ENCODE measurements around the gene MAB21L4.

MAB21L4 gene

DNA sequence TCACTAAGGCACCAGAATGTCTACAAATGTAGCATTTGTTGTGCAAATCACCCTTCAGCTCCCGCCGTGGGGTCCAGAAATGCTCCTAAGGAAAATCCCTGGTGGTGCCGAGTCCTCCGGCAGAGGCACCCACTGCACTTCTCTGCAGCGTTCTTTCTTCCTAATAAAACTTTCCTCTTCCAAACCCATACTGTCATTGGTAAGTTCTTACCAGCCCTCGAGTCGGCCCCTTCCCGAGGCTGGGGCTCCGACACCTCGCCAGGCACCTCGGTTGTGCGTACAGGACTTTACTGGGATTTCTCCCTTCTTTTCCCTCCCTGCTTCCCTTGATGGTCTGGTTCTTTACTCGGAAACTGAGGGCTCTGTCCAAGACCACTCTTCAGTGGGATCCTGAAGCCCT, 37.6 kb downstream of the MAB21L4 start:
- no peak overlapping the region for H3K9ac ChIP-seq (ENCODE audit: low read depth, low read length)
- H3K9me3 ChIP-seq (ENCODE audit: control insufficient read depth, insufficient read depth, low read length): no peaks in the 10 kb centered on the region; the same call in 1 of the 2 replicates
- H3K4me1 ChIP-seq (ENCODE audit: control insufficient read depth, insufficient read depth, low read length): no peaks in the 10 kb centered on the region
- H3K36me3 ChIP-seq (ENCODE audit: control insufficient read depth, insufficient read depth, low read length): no peaks in the 10 kb centered on the region
- H3K4me3 ChIP-seq (ENCODE audit: low read depth, low read length): no peak overlapping the region
- H3K27ac ChIP-seq (ENCODE audit: low read depth, low read length): no peak overlapping the region
- no peaks in the 10 kb centered on the region for H3K27me3 ChIP-seq (ENCODE audit: control insufficient read depth, insufficient read depth, low read length)

DNA sequence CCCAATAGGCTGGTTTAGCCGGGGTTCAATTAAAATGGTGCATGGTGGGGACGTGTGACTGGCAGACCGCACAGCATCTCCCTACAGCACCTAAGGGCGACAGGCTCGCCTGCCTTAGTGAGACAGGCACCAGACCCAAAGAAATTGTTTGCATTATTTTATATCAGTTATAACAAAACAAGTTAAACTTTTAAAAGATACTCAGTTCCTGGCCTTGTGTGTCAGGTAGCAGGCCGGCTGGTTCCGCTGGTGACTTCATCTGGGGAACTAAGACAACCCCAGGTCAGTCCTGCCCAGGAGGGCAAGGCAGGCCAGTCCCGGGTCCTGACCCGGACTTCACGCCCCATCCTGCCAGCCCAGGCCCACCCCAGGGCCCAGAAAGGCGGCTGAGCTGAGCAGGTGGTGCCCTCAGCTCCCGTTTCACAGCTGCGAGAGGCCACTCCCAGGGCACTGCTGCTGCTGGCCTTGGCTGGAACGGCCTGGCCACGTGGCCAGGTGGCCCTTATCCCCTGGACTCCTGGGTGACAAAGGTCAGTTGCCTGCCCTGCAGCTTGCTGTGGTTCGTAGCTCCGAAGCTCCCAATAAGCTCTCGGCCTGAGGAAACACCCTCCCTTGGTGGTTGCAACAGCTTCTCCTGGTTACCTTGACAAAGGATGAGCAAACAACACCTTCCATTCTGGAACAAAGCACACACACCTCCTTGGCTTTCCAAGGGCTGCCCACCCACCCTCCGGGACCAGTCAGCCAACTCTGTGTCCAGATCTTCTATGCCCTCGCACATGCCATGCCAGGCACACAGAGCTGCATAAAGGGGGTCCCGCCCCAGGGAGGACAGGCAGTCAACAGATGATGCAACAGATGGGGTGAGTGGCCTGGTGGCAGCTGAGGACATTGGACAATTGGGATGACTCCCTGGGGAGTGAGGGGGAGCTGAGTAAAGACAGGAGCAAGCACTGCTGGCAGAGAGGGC, 38.6 kb downstream of the MAB21L4 start:
- no peak overlapping the region for H3K27ac ChIP-seq (ENCODE audit: low read depth, low read length)
- H3K4me3 ChIP-seq (ENCODE audit: low read depth, low read length): no peak overlapping the region
- no peaks in the 10 kb centered on the region; the same call in 1 of the 2 replicates for H3K9me3 ChIP-seq (ENCODE audit: control insufficient read depth, insufficient read depth, low read length)
- no peaks in the 10 kb centered on the region for H3K4me1 ChIP-seq (ENCODE audit: control insufficient read depth, insufficient read depth, low read length)
- no peak overlapping the region for H3K9ac ChIP-seq (ENCODE audit: low read depth, low read length)
- no peaks in the 10 kb centered on the region for H3K27me3 ChIP-seq (ENCODE audit: control insufficient read depth, insufficient read depth, low read length)
- no peaks in the 10 kb centered on the region for H3K36me3 ChIP-seq (ENCODE audit: control insufficient read depth, insufficient read depth, low read length)

DNA sequence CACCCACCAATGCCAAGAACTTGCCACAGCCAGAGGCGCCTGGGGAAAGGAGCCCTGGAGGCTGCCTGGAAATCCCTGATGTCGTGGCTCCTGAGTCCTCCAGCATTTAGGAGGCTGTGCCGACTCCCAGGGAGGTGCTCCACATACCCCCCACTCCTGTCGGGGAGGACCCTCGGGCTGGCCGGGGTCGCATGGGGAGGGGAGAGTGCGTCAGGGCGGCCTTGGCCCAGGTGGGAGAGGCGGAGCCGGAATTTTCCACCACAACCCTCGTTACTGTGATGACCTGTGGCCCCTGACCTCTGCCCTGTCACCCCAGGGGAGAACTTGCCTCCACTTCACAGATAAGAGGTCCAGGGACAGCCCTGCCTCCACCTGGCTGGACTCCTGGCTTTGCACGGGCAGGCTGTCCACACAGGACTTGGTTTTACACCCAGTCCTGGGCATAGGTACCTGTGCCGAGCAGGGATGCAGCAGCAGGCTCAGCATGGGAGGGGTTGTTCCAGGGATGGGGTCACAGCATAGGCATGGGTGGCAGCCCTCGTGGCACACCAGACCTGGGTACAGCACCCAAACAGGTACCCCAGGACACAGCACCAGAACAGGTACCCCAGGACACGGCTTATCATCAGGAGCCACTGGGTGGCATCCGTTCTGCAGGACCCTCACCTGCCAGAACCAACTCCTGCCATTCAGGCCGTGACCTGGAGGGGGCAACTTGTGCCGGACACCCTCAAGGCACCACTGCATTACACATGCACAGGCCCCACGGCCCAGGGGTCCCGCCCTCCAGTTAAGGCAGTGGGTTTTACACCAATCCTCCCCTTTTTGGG, 39.6 kb downstream of the MAB21L4 start:
- Histone ChIP-seq H3K4me1 (ENCODE audit: control insufficient read depth, insufficient read depth, low read length) (0 out of 2 replicates have a peak, but pooled peaks cover 3% of the 10 kb centered on the region), H3K27me3 (ENCODE audit: control insufficient read depth, insufficient read depth, low read length) (no peaks in the 10 kb centered on the region), H3K4me3 (ENCODE audit: low read depth, low read length) (no peak overlapping the region), H3K27ac (ENCODE audit: low read depth, low read length) (no peak overlapping the region), H3K36me3 (ENCODE audit: control insufficient read depth, insufficient read depth, low read length) (no peaks in the 10 kb centered on the region), H3K9ac (ENCODE audit: low read depth, low read length) (no peak overlapping the region), H3K9me3 (ENCODE audit: control insufficient read depth, insufficient read depth, low read length) (no peaks in the 10 kb centered on the region; the same call in 1 of the 2 replicates)

DNA sequence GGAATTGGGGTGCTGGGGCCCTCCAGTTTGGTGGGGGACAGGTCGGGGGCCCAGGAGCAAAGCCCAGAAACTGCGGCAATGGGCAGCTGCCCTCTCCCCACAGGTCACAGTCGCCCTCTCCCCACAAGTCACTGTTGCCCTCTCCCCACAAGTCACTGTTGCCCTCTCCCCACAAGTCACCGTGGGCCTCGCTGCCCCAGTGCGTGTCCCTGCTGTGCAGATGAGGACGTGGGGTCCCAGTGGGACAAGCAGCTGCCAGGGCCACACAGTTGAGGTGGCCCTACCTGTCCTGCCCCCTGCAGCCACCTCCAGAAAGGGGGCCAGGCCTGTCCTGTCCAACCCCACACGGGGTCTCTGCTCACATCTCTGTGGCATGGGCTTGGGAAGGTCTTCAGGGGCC, 40.3 kb downstream of the MAB21L4 start:
- Histone ChIP-seq H3K27me3 (ENCODE audit: control insufficient read depth, insufficient read depth, low read length) (no peaks in the 10 kb centered on the region), H3K9ac (ENCODE audit: low read depth, low read length) (no peak overlapping the region), H3K4me3 (ENCODE audit: low read depth, low read length) (no peak overlapping the region), H3K36me3 (ENCODE audit: control insufficient read depth, insufficient read depth, low read length) (no peaks in the 10 kb centered on the region), H3K27ac (ENCODE audit: low read depth, low read length) (no peak overlapping the region), H3K4me1 (ENCODE audit: control insufficient read depth, insufficient read depth, low read length) (0 out of 2 replicates have a peak, but pooled peaks cover 3% of the 10 kb centered on the region), H3K9me3 (ENCODE audit: control insufficient read depth, insufficient read depth, low read length) (no peaks in the 10 kb centered on the region; the same call in 1 of the 2 replicates)

GRCh38 chr2:240852671-240853314, 43.2 kb downstream of the MAB21L4 start:
- Histone ChIP-seq H3K9me3 (ENCODE audit: control insufficient read depth, insufficient read depth, low read length) (no peaks in the 10 kb centered on the region; the same call in 1 of the 2 replicates), H3K9ac (ENCODE audit: low read depth, low read length) (no peak overlapping the region), H3K4me3 (ENCODE audit: low read depth, low read length) (no peak overlapping the region), H3K27me3 (ENCODE audit: control insufficient read depth, insufficient read depth, low read length) (no peaks in the 10 kb centered on the region), H3K27ac (ENCODE audit: low read depth, low read length) (no peak overlapping the region), H3K4me1 (ENCODE audit: control insufficient read depth, insufficient read depth, low read length) (0 out of 2 replicates have a peak, but pooled peaks cover 3% of the 10 kb centered on the region), H3K36me3 (ENCODE audit: control insufficient read depth, insufficient read depth, low read length) (no peaks in the 10 kb centered on the region)

- no peaks in the 10 kb centered on the region for H3K36me3 ChIP-seq (ENCODE audit: control insufficient read depth, insufficient read depth, low read length)
- H3K27ac ChIP-seq (ENCODE audit: low read depth, low read length): no peak overlapping the region
- H3K9ac ChIP-seq (ENCODE audit: low read depth, low read length): no peak overlapping the region
- H3K9me3 ChIP-seq (ENCODE audit: control insufficient read depth, insufficient read depth, low read length): no peaks in the 10 kb centered on the region; the same call in 1 of the 2 replicates
- no peak overlapping the region for H3K4me3 ChIP-seq (ENCODE audit: low read depth, low read length)
- H3K27me3 ChIP-seq (ENCODE audit: control insufficient read depth, insufficient read depth, low read length): no peaks in the 10 kb centered on the region
- H3K4me1 ChIP-seq (ENCODE audit: control insufficient read depth, insufficient read depth, low read length): 0 out of 2 replicates have a peak, but pooled peaks cover 3% of the 10 kb centered on the region
Measured at GRCh38 chr2:240851078-240851991, 44.6 kb downstream of the MAB21L4 start.

GRCh38 chr2:240850756-240851077, 45.2 kb downstream of the MAB21L4 start:
- Histone ChIP-seq H3K9me3 (ENCODE audit: control insufficient read depth, insufficient read depth, low read length) (peaks cover 5% of the 10 kb centered on the region), H3K36me3 (ENCODE audit: control insufficient read depth, insufficient read depth, low read length) (no peaks in the 10 kb centered on the region), H3K9ac (ENCODE audit: low read depth, low read length) (no peak overlapping the region), H3K4me1 (ENCODE audit: control insufficient read depth, insufficient read depth, low read length) (0 out of 2 replicates have a peak, but pooled peaks cover 3% of the 10 kb centered on the region), H3K27ac (ENCODE audit: low read depth, low read length) (no peak overlapping the region), H3K4me3 (ENCODE audit: low read depth, low read length) (no peak overlapping the region), H3K27me3 (ENCODE audit: control insufficient read depth, insufficient read depth, low read length) (no peaks in the 10 kb centered on the region)

DNA sequence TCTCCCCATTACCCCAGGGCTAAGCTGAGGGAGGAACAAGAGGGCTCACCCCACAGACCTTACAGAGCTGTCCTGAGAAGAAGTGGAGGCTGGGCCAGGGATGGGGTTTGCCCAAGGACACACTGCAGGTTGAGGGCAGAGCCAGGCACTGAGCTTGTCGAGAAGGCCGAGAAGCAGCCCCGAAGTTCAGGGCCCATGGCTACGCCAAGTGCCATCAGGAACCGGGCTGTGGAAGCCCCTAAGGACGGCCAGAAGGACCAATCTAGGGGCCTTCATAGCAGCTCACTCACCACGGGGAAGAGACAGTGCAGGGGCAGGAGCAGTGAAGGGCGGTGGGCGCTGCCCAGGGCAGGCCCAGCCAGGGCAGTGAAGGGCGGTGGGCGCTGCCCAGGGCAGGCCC, 45.9 kb downstream of the MAB21L4 start:
- no peaks in the 10 kb centered on the region for H3K27me3 ChIP-seq (ENCODE audit: control insufficient read depth, insufficient read depth, low read length)
- H3K9me3 ChIP-seq (ENCODE audit: control insufficient read depth, insufficient read depth, low read length): peaks cover 10% of the 10 kb centered on the region
- 0 out of 2 replicates have a peak, but pooled peaks cover 3% of the 10 kb centered on the region for H3K4me1 ChIP-seq (ENCODE audit: control insufficient read depth, insufficient read depth, low read length)
- no peak overlapping the region for H3K9ac ChIP-seq (ENCODE audit: low read depth, low read length)
- no peaks in the 10 kb centered on the region for H3K36me3 ChIP-seq (ENCODE audit: control insufficient read depth, insufficient read depth, low read length)
- H3K4me3 ChIP-seq (ENCODE audit: low read depth, low read length): no peak overlapping the region
- no peak overlapping the region for H3K27ac ChIP-seq (ENCODE audit: low read depth, low read length)

DNA sequence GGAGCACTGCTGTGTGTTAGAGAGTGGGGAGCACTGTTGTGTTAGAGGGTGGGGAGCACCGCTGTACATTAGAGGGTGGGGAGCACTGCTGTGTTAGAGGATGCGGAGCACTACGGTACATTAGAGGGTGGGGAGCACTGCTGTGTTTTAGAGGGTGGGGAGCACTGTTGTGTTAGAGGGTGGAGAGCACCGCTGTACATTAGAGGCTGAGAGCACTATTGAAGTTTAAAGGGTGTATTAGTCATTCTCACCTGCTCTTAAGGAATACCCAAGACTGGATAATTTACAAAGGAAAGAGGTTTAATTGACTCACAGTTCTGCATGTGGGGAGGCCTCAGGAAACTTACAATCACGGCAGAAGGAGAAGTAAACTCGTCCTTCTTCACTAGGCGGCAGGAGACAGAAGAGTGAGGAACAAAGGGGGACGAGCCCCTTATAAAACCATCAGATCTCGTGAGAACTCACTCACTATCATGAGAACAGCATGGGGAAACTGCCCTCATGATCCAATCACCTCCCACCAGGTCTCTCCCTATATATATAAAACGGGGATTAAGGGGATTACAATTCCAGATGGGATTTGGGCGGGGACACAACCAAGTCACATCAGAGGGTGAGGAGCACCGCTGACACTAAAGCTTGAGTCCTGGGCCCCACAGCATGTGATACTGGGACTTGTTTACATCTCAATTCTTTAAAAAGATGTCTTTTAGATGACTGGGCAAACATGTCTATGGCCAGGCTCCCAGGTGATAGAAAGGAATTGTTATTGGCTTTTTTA, 46.9 kb downstream of the MAB21L4 start:
- Histone ChIP-seq H3K27ac (ENCODE audit: low read depth, low read length) (no peak overlapping the region), H3K27me3 (ENCODE audit: control insufficient read depth, insufficient read depth, low read length) (no peaks in the 10 kb centered on the region), H3K4me3 (ENCODE audit: low read depth, low read length) (no peak overlapping the region), H3K36me3 (ENCODE audit: control insufficient read depth, insufficient read depth, low read length) (no peaks in the 10 kb centered on the region), H3K9me3 (ENCODE audit: control insufficient read depth, insufficient read depth, low read length) (peaks cover 10% of the 10 kb centered on the region; the same call in 1 of the 2 replicates), H3K4me1 (ENCODE audit: control insufficient read depth, insufficient read depth, low read length) (0 out of 2 replicates have a peak, but pooled peaks cover 6% of the 10 kb centered on the region), H3K9ac (ENCODE audit: low read depth, low read length) (no peak overlapping the region)
